Smooth muscle cell (in vitro differentiated cells): ENCODE results near the gene SLCO2A1. TPM values are rescaled to one million over a fixed set of nuclear protein-coding genes. Genes with fewer than 3 reads are reported as not detected.

Experiments used
- DNase-seq: peaks from one replicate; lab custom pipeline; 2025; ENCODE audit not compliant: unreplicated experiment; lab: John Stamatoyannopoulos, UW
- H2AFZ ChIP-seq: fragments of 200-600 bp; sonication (generic); 2 replicates; pipeline ENCODE4 v1.6.0; 2016; ENCODE audit warnings: antibody characterized with exemption, low read depth, mild to moderate bottlenecking
- H3F3A ChIP-seq: fragments of 200-600 bp; sonication (generic); 2 replicates; pipeline ENCODE4 v1.6.0; 2017; ENCODE audit warnings: antibody characterized with exemption, low read depth
- H3K27ac ChIP-seq: fragments of 200-600 bp; sonication (generic); 2 replicates; pipeline ENCODE4 v1.5.1; 2016; ENCODE audit warnings: low read depth, mild to moderate bottlenecking
- H3K27me3 ChIP-seq: fragments of 200-600 bp; sonication (generic); 2 replicates; pipeline ENCODE4 v1.6.1; 2016; ENCODE audit warnings: low read depth, mild to moderate bottlenecking
- H3K36me3 ChIP-seq: fragments of 200-600 bp; sonication (generic); 2 replicates; pipeline ENCODE4 v1.5.1; 2016; ENCODE audit warnings: low read depth
- H3K4me1 ChIP-seq: fragments of 200-600 bp; sonication (generic); 2 replicates; pipeline ENCODE4 v1.5.1; 2016; ENCODE audit warnings: low read depth
- H3K4me2 ChIP-seq: fragments of 200-600 bp; sonication (generic); 2 replicates; pipeline ENCODE4 v1.6.0; 2016; ENCODE audit warnings: mild to moderate bottlenecking
- H3K4me3 ChIP-seq: fragments of 200-600 bp; sonication (generic); 2 replicates; pipeline ENCODE4 v1.5.1; 2016; ENCODE audit warnings: mild to moderate bottlenecking
- H3K79me2 ChIP-seq: fragments of 200-600 bp; sonication (generic); 2 replicates; pipeline ENCODE4 v1.6.0; 2016; ENCODE audit warnings: low read depth, mild to moderate bottlenecking
- H3K9ac ChIP-seq: fragments of 200-600 bp; sonication (generic); 2 replicates; pipeline ENCODE4 v1.6.0; 2016; ENCODE audit warnings: low read depth
- H3K9me3 ChIP-seq: fragments of 200-600 bp; sonication (generic); replicated peaks from 2 replicates; pipeline ENCODE4 v1.5.1; 2016; ENCODE audit warnings: low read depth
- H4K20me1 ChIP-seq: fragments of 200-600 bp; sonication (generic); 2 replicates; pipeline ENCODE4 v1.6.0; 2016; ENCODE audit warnings: low read depth
- WGBS: methylation state at CpG from one replicate; pipeline ENCODE4 v1.1.7; 2016; ENCODE audit warnings: low lambda C conversion rate; 5-methylcytosine and 5-hydroxymethylcytosine counted together
- polyA plus RNA-seq: library from polyadenylated mRNA; unstranded; fragments of >200 nt; fragmentation: Nextera tagmentation; extraction: Ambion mirVana; gene quantifications from 2 replicates; pipeline ENCODE4 v1.2.1, GENCODE V29; 2016
- total RNA-seq: library from RNA; depleted of rRNA; stranded (reverse); fragments of >200 nt; gene quantifications from 2 replicates; pipeline ENCODE4 v1.2.3, GENCODE V29; 2014
- TF ChIP-seq, protein P1 (sequence below): fragments of 200-600 bp; sonication (generic); IDR thresholded peaks from 2 replicates; pipeline ENCODE4 v1.5.1; 2017; ENCODE audit warnings: borderline replicate concordance, mild to moderate bottlenecking, antibody characterized with exemption; ENCODE audit not compliant: insufficient read depth, poor library complexity, severe bottlenecking

SLCO2A1 gene
- total and polyA plus RNA-seq, 2 experiments from 2014 or later = 7.7 to 14.2 TPM

DNA sequence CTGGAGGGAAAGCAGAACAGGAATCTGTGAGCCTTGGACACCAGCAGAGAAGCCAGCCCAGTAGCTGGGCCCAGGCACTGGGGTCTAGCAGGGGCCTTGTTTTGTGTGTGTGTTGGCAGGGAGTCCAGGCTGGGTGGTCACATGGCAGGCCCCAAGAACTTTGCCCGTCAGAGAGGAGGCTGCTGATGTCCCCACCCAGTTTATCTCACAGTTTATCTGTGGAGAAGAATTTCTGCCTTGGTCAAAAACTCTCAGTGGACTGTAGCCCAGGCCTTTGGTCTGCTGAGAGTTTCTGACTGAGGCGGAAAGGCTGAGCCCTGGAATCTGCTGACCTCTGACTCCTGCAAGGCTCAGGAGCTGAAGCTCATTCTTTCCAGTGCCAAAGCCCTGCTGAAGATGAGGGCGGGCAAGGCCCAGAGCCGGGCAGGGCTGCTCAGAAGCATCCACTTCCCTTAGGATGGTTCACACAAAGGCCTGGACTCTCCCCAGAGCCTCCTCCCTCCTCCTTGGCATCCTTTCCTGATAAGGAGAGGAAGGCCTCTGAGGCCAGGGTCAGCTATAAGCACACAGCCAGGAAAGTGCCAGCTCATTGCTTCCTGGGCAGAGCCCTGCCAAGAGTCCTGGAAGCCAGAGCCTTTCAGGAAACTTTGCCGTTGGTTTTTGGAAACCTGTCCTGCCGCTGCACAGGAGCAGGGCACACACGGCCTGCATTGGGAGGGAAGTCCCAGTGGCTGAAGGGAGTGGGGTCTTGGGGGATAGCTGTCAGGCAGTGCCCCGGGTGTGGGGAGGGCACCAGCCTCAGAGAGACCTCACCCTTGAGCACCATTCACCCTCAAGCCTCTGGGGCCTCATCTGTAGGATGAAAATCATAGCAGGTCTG is 37.2 kb upstream of the SLCO2A1 start:
- TF ChIP-seq, protein P1, sequence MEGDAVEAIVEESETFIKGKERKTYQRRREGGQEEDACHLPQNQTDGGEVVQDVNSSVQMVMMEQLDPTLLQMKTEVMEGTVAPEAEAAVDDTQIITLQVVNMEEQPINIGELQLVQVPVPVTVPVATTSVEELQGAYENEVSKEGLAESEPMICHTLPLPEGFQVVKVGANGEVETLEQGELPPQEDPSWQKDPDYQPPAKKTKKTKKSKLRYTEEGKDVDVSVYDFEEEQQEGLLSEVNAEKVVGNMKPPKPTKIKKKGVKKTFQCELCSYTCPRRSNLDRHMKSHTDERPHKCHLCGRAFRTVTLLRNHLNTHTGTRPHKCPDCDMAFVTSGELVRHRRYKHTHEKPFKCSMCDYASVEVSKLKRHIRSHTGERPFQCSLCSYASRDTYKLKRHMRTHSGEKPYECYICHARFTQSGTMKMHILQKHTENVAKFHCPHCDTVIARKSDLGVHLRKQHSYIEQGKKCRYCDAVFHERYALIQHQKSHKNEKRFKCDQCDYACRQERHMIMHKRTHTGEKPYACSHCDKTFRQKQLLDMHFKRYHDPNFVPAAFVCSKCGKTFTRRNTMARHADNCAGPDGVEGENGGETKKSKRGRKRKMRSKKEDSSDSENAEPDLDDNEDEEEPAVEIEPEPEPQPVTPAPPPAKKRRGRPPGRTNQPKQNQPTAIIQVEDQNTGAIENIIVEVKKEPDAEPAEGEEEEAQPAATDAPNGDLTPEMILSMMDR = no peak

DNA sequence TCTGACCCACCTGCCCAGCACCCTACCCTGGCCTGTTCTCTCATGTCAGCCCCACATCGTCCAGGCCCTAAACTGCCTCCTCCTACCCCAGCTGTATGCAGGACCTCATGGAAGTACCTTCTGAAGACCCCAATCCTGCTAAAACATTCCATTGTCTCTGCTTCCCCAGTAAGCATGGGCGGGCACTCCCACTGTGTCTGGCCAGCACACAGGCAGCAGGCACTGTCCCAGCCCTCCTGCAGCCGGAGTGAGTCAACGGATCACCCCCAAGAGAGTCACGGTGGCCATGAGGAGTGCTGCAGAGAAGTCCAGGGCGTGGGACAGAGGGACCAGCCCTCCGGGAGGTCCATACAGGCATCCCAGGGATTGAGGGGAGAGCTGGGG is 36.4 kb upstream of the SLCO2A1 start:
- Histone ChIP-seq H3K79me2 (no peaks in the 10 kb centered on the region), H3K27ac (no peak overlapping the region), H3K4me1 (no peaks in the 10 kb centered on the region), H4K20me1 (no peaks in the 10 kb centered on the region), H3K27me3 (no peaks in the 10 kb centered on the region), H2AFZ (no peak overlapping the region), H3F3A (no peaks in the 10 kb centered on the region), H3K9me3 (no peaks in the 10 kb centered on the region), H3K4me2 (no peak overlapping the region), H3K36me3 (no peaks in the 10 kb centered on the region), H3K4me3 (no peak overlapping the region), H3K9ac (no peak overlapping the region)
- TF ChIP-seq, protein P1 = no peak
- 76% methylated on average over 7 of the region's 7 CpGs for WGBS
- no peak for DNase-seq

More for the DNA sequence above, 37.2 kb upstream of the SLCO2A1 start:
- Histone ChIP-seq H3K27me3 (no peaks in the 10 kb centered on the region), H4K20me1 (no peaks in the 10 kb centered on the region), H3K4me2 (no peak overlapping the region), H3K79me2 (no peaks in the 10 kb centered on the region), H3K4me3 (no peak overlapping the region), H3K27ac (no peak overlapping the region), H3K36me3 (no peaks in the 10 kb centered on the region), H3K4me1 (no peaks in the 10 kb centered on the region), H3K9me3 (no peaks in the 10 kb centered on the region), H2AFZ (no peak overlapping the region), H3F3A (no peaks in the 10 kb centered on the region), H3K9ac (no peak overlapping the region)
- WGBS = 77% methylated on average over 8 of the region's 8 CpGs
- DNase-seq = no peak

- no peak overlapping the region for H3K4me2 ChIP-seq
- no peak overlapping the region for H3K9ac ChIP-seq
- no peak overlapping the region for H3K4me3 ChIP-seq
- H3K27me3 ChIP-seq = no peaks in the 10 kb centered on the region
- no peaks in the 10 kb centered on the region for H3K4me1 ChIP-seq
- 75% methylated on average over 9 of the region's 9 CpGs for WGBS
- no peak overlapping the region for H3K27ac ChIP-seq
- H4K20me1 ChIP-seq = no peaks in the 10 kb centered on the region
- H3F3A ChIP-seq = no peaks in the 10 kb centered on the region
- TF ChIP-seq, protein P1 = no peak
- DNase-seq = no peak
- H2AFZ ChIP-seq = no peak overlapping the region
- no peaks in the 10 kb centered on the region for H3K36me3 ChIP-seq
- no peaks in the 10 kb centered on the region for H3K79me2 ChIP-seq
- H3K9me3 ChIP-seq = no peaks in the 10 kb centered on the region
These were observed 35.8 kb upstream of the SLCO2A1 start for GRCh38 chr3:134065252-134066157.
